ENCODE data around the gene PAPPA. TPM values are rescaled to one million over a fixed set of nuclear protein-coding genes. Genes with fewer than 3 reads are reported as not detected.

The PAPPA gene
- total RNA-seq, 4 donors from 2014 or later: 2.1 to 5.0 (median 3.7) TPM

DNA sequence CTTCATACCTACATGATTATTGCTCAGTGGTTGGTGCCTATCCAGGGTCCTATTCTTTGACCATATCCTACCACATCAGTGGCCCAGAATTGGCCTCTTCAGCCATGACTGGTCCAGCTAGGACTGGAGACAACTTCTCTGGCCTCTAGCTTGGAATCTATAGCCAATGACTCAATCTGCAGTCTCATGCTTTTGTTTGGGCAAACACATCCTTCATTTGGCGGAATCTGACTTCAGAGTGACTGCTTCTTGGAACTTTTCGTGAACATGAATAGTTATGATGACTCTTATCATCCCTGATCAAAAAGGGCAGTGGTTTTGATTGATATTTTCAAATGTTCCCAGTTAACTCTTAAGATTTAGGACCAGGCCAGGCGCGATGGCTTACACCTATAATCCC, 134.1 kb downstream of the PAPPA start:
- H3K36me3 ChIP-seq: no peaks in the 10 kb centered on the region
- H3K27me3 ChIP-seq: peaks cover 0 to 6% (median 0%) of the 10 kb centered on the region in 4 donors
- no peaks in the 10 kb centered on the region for H3K9me3 ChIP-seq
- intact Hi-C loops (cut with DNase I): no loop called here
- DNase-seq (ENCODE audit: extremely low spot score): no peak
- TF ChIP-seq POLR2AphosphoS5 (IDR thresholded peaks at IDR 0.05): no peak
- TF ChIP-seq POLR2A (IDR thresholded peaks at IDR 0.05; ENCODE audit: low read depth): no peak
- TF ChIP-seq, protein P1, sequence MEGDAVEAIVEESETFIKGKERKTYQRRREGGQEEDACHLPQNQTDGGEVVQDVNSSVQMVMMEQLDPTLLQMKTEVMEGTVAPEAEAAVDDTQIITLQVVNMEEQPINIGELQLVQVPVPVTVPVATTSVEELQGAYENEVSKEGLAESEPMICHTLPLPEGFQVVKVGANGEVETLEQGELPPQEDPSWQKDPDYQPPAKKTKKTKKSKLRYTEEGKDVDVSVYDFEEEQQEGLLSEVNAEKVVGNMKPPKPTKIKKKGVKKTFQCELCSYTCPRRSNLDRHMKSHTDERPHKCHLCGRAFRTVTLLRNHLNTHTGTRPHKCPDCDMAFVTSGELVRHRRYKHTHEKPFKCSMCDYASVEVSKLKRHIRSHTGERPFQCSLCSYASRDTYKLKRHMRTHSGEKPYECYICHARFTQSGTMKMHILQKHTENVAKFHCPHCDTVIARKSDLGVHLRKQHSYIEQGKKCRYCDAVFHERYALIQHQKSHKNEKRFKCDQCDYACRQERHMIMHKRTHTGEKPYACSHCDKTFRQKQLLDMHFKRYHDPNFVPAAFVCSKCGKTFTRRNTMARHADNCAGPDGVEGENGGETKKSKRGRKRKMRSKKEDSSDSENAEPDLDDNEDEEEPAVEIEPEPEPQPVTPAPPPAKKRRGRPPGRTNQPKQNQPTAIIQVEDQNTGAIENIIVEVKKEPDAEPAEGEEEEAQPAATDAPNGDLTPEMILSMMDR (IDR thresholded peaks at IDR 0.05): no peak
- TF ChIP-seq EP300 (IDR thresholded peaks at IDR 0.05): no peak
- WGBS: 96% methylated on average over 4 of the region's 4 CpGs
- H3K4me3 ChIP-seq: no peak overlapping the region
- no peak overlapping the region for H3K27ac ChIP-seq (replicated peaks in 1 of 4)
- H3K4me1 ChIP-seq: no peaks in the 10 kb centered on the region

DNA sequence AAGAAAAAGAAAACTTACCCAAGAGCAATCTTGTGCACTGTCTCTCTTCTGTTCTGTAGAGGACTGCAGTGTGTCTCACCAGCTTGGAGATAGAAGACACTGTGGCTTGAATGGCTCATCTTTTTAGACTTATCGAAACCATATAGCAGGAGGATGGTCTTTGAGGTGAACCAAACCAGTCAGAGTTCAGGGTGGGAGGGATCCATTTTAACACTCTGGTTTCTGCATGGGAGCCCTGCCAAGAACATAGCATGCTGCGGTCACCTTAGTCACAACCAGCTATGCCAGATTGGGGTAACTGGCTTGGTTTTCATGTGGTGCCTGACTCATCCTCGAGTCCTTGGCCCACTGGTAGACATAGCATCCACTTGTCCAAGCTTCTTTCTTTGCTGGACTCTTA, 135.1 kb downstream of the PAPPA start:
- no peaks in the 10 kb centered on the region for H3K4me1 ChIP-seq
- no peak for DNase-seq (ENCODE audit: extremely low spot score)
- H3K4me3 ChIP-seq: no peak overlapping the region
- H3K27ac ChIP-seq (replicated peaks in 1 of 4): no peak overlapping the region
- 91% methylated on average over 3 of the region's 3 CpGs for WGBS
- TF ChIP-seq POLR2A (IDR thresholded peaks at IDR 0.05; ENCODE audit: low read depth) (no peak), EP300 (IDR thresholded peaks at IDR 0.05) (no peak), POLR2AphosphoS5 (IDR thresholded peaks at IDR 0.05) (no peak)
- TF ChIP-seq, protein P1 (IDR thresholded peaks at IDR 0.05): no peak
- H3K27me3 ChIP-seq: peaks cover 0 to 6% (median 0%) of the 10 kb centered on the region in 4 donors
- no peaks in the 10 kb centered on the region for H3K36me3 ChIP-seq
- H3K9me3 ChIP-seq: no peaks in the 10 kb centered on the region
- intact Hi-C loops (cut with DNase I): no loop called here

DNA sequence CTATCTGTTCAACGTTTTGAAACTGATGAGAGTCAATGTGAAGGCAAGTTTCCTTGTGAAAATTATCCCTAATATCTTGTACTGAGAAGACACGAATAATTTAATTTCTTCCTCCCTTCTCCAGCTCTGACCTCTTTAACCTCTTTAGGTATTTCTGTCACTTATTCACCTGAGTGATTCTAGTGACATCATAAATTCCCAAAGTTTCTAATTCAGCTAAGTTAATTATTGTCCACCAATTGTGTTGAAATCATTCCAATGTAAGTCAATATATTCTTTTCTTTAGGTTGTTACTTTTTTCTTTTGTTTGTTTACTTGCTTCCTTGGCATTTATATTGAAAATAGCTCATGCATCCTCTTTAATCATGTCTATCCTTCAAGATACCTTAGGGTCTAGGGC, 143.8 kb downstream of the PAPPA start:
- Histone ChIP-seq H3K27me3 (no peaks in the 10 kb centered on the region), H3K4me1 (no peaks in the 10 kb centered on the region), H3K4me3 (no peak overlapping the region), H3K36me3 (no peaks in the 10 kb centered on the region), H3K9me3 (no peaks in the 10 kb centered on the region), H3K27ac (replicated peaks in 1 of 4) (no peak overlapping the region)
- WGBS: 86% methylated on average over 2 of the region's 2 CpGs
- intact Hi-C loops (cut with DNase I): no loop called here
- TF ChIP-seq, protein P1 (IDR thresholded peaks at IDR 0.05): no peak
- TF ChIP-seq EP300 (IDR thresholded peaks at IDR 0.05): no peak
- no peak for TF ChIP-seq POLR2A (IDR thresholded peaks at IDR 0.05; ENCODE audit: low read depth)
- TF ChIP-seq POLR2AphosphoS5 (IDR thresholded peaks at IDR 0.05): no peak
- no peak for DNase-seq (ENCODE audit: extremely low spot score)

DNA sequence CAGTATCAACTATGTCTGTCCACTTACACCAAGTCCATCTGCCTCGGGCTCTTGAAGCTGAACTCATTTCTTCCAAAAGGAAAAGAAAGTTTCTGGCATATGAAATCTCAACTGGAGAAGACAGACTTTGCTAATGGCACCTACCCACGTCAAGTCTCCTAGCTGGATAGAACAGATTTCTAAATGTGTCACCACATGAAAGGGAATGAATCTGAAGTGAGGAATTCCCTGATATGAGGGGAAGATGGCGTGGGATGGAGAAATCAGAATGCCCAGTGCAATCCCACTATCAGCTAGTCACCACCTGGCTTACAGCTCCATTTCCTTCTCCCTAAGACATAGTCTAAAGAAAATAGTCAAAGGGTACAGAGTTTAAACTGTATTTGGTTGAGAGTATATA, 144.7 kb downstream of the PAPPA start:
- Histone ChIP-seq H3K36me3 (no peaks in the 10 kb centered on the region), H3K27ac (replicated peaks in 1 of 4) (no peak overlapping the region), H3K9me3 (no peaks in the 10 kb centered on the region), H3K4me1 (no peaks in the 10 kb centered on the region), H3K27me3 (no peaks in the 10 kb centered on the region), H3K4me3 (no peak overlapping the region)
- intact Hi-C loops (cut with DNase I): no loop called here
- TF ChIP-seq POLR2AphosphoS5 (IDR thresholded peaks at IDR 0.05): no peak
- no peak for TF ChIP-seq POLR2A (IDR thresholded peaks at IDR 0.05; ENCODE audit: low read depth)
- TF ChIP-seq, protein P1 (IDR thresholded peaks at IDR 0.05): no peak
- TF ChIP-seq EP300 (IDR thresholded peaks at IDR 0.05): no peak
- no peak for DNase-seq (ENCODE audit: extremely low spot score)
- 91% methylated on average over 3 of the region's 3 CpGs for WGBS

DNA sequence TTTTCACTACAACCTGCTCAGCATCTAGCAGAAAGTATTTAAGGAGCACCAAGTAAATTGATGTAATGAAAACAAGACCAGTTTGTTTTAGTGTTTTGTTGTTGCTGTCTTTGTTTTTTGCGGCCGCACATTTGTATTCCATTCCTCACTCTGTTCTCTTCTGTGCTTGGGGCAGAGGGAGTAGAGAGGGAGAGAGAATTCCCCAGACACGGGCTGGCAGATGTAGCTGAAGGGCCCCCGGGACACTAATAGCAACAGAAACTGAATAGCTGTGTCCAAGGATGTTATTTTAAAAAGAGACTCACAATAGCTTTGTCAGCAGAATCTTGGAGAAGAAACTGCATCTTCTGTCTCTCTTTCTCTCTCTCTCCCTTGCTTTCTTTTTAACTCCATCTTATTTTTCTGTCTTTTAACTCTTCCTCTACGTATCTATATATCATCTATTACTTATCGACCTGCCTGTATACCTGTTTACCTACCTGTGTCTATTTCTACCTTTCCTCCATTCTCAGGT, 145.3 kb downstream of the PAPPA start:
- H3K9me3 ChIP-seq: no peaks in the 10 kb centered on the region
- H3K36me3 ChIP-seq: no peaks in the 10 kb centered on the region
- no peaks in the 10 kb centered on the region for H3K4me1 ChIP-seq
- no peak overlapping the region for H3K27ac ChIP-seq (replicated peaks in 1 of 4)
- no peaks in the 10 kb centered on the region for H3K27me3 ChIP-seq
- TF ChIP-seq, protein P1 (IDR thresholded peaks at IDR 0.05): no peak
- TF ChIP-seq EP300 (IDR thresholded peaks at IDR 0.05) (no peak), POLR2AphosphoS5 (IDR thresholded peaks at IDR 0.05) (no peak), POLR2A (IDR thresholded peaks at IDR 0.05; ENCODE audit: low read depth) (no peak)
- no peak overlapping the region for H3K4me3 ChIP-seq
- no peak for DNase-seq (ENCODE audit: extremely low spot score)
- 63% methylated on average over 6 of the region's 6 CpGs for WGBS
- intact Hi-C loops (cut with DNase I): no loop called here

All from esophagus muscularis mucosa (tissue), 4 donors.